Activated naive CD4-positive, alpha-beta T cell treated with anti-CD3 and anti-CD28 coated beads, Interleukin-2, amount 50 U/mL, for 16 hours (primary cell): Measurements from ENCODE around the gene TRIM28.

Experiments
- DNase-seq: peaks from one replicate; pipeline ENCODE4 v3.0.0-alpha.2; 2020

The TRIM28 gene

DNA sequence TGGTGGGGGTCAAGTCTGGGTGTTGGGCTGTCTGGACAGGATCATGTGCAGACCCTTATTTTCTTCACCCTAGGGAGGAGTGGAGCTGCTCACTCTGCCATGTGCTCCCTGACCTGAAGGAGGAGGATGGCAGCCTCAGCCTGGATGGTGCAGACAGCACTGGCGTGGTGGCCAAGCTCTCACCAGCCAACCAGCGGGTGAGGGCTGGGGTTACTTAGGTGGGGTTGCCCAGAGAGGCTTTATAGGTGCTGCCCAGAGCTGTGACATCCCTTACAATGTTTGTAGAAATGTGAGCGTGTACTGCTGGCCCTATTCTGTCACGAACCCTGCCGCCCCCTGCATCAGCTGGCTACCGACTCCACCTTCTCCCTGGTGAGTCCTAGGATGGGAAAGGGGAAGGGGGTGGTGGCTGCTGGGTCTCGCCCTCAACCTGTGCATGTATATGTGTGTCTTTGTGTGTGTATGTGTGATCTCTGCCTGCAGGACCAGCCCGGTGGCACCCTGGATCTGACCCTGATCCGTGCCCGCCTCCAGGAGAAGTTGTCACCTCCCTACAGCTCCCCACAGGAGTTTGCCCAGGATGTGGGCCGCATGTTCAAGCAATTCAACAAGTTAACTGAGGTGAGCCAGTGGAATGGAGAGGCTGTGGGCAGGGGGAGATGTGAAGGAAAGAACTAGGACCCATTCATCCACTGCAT is 5.9 kb downstream of the TRIM28 start:
- DNase-seq, result no peak

DNA sequence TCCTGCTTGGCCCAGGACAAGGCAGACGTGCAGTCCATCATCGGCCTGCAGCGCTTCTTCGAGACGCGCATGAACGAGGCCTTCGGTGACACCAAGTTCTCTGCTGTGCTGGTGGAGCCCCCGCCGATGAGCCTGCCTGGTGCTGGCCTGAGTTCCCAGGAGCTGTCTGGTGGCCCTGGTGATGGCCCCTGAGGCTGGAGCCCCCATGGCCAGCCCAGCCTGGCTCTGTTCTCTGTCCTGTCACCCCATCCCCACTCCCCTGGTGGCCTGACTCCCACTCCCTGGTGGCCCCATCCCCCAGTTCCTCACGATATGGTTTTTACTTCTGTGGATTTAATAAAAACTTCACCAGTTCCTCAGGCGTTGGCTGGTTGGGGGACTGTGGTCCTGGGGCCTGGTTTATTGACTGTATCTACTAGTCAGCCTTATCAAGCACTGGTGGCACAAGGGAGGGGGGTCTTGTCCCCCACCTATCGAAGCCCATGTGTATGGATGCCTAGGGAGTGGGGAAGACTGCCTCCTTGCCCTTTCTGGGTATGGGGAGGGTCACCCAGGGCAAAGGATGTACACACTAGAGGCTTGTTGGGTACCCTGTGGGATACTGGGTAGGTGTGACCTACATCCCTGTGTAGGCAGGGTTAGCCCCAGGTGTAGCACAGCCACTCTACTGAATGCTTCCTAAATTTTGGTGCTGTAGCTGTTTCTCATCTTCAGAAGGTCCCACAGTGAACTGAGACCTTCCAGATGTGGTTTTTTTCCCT is 6.7 kb downstream of the TRIM28 start:
- no peak for DNase-seq

DNA sequence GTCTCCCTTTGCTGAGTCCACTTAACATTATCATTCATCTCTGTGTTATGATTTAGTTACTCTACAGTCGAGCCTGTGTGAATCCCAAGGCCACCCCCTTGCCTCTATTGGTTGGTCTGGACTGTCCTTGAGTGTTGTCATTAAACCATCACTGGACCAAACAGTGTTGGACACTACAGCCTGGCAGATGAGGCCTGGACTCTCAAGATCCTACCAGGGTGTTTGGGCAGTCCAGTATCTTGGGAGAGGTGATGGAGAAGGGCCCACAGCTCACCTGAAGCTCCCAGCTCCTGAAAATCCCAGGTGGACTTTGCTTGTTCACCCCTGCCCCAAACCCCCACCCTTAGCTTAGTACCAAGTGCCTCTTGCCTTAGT is 7.2 kb downstream of the TRIM28 start:
- no peak for DNase-seq

DNA sequence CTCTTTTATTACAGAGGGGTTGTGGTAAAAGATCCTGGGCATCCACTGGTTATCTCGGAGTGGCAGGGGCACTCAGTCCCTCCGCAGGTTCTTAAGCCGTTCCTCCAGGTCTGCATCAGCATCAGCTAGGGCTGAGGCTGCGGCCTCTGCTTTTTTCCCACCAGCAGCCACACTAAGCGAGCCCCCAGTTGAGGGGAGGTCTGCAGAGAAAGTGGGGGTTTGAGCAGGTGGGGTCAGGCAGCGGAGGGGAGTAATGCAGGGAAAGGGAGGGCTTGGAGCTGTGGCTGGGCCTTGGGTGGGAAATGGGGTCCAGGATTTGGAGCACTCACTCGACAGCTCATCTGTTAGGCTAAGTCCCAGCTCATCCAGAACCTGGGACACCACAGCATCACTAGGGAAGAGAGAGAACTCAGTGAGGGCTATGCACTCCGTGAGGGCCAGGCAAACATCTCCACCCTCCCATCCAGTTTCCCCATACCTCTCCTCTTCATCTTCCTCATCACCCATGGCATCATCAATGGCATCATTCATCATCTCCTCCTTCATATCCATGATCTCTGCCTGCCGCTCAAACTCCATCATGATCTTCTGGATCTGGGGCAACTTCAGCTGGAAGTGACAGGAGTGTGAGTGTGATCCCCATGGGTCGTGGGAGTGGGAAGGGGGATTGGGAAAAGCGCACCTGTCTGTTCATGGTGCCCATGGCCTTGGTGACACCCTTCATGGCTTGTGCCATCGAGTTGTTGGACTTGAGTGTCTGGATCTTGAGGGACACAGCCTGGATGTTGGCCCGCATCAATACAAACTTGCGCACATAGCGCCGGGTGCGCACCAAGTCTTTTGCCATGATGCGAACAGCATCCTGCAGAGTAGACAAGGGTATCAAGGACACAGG is 8.0 kb downstream of the TRIM28 start:
- DNase-seq, result no peak

DNA sequence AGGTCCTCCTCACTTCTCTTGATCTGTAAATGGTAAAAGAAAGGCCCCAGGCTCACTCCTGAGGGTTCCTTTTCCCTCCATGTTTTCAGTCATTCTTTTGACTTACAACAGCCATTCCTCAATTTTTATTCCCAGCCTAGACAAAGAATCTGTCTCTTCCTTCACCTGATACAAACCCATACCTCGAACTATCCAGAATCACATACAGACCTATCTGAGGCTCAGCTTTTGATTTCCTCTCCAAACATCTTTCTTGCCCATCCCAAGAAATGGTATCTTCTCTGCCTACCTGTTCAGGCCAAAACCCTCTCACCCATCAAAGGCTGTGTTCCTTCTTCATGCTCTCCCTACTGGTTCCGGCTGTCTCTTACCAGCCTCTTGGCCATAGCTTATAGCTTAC is 8.8 kb downstream of the TRIM28 start:
- DNase-seq, result no peak

DNA sequence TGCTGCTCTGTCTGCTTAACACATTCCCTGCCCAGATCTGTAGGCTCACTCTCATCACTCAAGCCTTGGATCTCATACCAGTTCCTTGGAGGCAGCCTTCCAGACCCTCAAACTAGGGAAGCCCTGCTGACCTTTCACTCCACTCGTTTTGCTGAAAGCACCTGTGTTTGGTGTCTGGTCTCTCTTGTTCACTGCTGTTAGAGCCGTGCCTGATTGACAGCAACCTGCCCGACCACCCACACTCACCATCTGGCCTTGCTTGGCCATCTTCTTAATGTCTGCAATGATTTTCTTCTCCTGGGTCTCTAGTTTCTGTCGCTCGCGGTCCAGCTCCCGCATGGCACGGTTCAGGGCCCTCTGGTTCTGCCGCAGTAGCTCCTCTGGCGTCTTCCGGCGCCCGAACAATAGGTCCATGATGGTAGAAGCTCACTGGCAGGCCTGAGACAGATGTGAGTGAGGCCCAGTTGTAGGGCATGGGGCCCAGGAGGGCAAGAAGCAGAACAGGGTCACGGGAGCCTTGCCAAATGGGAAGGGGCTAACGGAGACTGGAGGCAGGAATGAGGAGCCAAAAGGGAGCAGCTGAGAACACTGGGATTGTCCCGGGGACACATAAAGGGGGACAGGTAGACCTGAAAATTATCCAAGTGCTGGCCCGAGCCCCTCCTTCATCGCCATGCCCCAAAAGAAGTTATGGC is 10.1 kb downstream of the TRIM28 start:
- DNase-seq, result no peak

DNA sequence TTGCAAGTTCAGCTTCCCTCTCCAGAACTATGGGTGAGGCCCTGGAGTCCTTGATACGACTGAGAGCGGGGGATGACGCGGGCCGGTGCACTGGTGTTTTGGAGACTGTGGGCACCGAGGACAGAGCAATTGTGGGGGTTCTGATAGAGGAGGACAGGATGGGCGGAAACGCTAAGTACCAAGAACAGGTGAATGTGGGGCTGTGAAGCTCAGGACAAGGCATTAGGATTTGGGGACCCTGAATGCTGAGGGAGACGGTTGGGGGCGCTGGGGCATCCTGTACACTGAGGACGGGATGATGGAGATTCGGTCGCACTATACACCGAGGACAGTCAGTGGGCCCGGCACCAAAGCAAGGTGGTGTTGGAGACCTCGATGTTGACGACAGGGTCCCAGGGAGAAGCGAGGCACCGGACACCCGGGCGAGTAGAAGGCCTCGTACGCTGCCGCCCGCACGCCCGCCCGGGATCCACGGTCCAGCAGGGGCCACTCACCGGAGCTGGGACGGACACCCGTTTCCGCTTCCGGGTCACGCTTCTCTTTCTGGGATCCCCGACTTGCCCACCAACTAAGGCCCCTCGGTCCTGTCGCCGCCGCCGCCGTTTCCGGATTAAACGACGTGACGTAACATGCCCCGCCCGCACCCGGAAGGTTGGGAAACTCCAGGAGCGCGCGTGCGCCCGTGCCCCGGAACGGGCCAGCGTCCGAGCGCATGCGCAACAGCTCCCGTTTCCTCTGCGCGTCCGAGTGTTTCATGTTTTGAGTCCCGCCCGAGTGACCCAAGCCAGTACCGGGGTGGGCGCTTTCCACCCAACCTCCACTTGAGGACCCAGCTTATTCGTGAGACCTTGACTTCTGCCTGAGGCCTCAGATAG is 10.9 kb downstream of the TRIM28 start, which contains the start of gene CHMP2A:
Gene CHMP2A (minus strand): TSS at position 612 of the 875 bp plus-strand sequence. CDS start 893 bp downstream, outside the sequence.
- peak; percentile 97 for DNase-seq

DNA sequence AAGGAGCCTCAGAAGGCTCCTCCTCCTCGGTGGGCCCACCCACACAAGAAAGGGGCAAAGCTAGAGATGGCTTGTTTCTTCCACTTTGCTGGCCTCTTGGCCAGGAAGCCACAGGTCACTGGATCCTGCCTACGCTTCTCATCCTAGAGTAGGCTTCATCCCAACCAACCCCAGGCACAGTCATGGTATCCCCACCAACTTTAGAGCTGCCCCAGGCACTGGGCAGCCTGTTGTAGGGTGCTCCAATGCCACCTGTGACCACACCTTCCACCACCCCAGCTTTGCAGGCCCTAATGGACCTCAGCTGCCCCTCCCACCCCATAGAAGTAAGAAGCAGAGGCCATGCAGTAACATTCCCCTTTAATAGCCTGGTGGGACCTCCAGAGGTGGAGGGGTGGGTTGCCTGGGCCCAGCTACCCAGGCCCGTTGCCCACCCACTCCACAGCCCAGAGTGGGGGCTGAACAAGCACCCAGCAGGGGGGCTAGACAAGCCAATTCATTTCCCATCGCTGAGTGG is 11.6 kb downstream of the TRIM28 start:
- no peak for DNase-seq

DNA sequence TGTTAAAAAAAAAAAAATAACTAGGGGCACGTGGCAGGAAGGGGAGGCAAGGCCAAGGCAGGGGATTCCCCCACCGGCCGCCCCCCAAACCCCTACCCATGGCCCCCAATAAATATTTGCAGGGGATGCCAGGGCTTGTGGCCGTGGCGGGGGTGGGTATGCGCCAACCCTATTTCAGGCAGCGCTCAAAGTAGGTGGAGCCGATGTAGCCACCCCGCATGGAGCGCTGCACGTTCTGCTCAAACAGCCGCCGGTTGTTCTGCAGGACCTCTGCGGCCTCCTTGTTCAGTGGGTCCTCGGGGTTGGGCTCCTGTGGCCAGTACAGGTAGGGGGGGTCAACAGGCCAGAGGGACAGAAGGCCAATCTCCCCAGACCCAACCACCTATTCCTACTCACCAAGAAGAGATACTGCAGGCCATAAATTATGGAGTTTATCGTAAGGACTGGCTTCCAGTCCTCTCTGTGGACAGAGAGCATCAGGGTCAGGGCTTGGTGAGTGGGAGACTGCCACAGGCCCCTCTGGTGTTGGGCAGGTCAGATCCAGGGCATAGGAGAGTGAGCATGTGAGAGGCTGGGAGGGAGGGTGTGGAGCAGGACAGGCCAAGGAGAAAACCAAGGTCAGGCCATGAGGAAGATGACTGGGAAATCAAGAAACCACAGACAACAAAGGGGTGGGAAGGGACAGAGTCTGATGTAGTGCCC is 12.2 kb downstream of the TRIM28 start:
- no peak for DNase-seq

DNA sequence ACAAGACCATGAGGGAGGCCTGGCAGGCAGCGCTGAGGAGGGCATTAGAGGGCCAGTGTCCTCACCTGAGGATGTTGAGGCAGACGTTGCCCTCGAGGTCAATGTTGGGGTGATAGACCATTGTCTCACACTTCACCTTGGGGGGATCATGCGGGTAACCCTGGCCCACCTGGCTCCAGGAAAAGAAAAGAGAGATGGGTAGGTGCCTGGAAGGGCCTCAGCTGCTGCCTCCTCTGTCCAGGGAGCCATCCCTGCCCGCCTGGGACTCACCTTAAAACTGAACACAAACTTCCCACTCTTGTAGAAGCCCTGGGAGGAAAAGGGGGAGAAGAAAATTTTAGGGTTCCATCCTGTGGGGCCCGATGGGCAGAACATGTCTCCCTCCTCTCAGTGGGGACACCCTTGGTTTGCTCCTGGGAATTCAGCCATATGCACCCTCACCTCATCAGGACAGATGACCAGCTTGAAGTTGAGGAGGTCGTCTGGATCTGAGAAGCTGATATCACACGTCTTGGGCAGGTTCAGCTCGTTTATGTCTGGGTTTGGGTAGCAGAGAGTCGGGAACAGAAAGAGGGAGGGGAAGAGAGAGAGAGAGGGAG is 12.9 kb downstream of the TRIM28 start:
- DNase-seq, result no peak

DNA sequence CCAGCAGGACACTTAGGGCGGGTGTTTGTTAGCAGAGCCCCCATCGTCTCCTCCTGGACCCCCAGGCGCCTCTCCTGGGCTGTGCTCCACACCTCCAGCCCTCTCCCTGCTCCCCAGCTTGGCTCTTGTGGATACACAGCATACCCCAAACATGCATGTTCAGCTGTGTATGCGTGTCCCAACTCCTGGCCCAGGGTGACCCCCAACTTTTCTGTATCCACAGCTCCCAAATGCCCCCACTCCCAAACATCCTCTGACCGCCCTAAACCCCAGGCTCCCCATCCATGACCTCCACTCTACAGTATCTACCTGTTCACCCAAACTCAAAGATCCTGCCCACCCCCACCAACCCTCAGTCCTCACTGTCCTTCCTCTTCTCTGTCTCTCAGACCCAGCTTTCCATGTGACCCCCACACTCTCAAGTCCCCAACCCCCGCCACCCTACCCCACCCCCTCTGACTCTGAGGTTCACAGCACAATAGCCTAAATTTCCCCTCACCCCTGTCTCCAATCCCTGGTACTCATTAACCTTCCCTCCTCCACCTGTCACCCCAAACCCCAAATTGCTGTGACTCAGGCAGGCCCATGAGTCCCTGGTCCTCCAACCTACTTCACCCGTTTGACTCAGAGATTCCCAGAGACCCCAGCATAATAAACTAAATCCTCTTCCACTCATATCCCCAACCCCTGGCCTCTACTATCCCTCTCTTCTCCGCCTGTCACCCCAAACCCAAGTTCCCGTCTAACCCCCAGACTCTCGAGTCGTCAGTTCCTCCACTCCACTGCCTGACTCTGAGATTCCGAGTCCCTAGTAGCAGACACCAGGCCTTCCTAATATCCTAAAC is 13.6 kb downstream of the TRIM28 start:
- DNase-seq, result no peak

DNA sequence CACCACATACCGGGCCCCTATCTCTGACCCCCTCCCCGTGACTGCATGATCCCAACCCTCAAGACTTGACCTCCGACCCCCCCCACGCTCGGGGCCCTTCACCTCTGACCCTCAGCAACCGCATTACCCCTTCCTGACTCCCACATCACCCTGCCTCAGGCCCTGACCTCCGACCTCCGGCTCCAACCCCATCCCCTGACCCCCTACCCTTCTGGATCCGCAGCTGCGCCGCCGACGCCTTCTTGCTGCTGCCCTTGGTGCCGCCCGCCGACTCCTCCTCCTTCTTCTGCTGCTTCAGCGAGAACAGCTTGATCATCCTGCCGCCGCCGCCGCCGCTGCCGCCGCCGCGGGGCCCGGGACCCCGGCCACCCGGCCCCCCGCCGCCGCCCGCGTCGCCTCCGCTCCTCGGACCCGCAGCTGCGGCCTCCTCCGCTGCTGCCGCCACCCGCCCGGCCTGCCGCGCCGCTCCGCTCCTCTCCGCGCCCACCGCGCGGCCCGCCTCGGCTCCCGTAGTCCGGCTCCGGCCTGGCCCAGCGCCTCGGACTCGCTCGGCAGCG is 14.3 kb downstream of the TRIM28 start, which contains the start of gene UBE2M:
Gene UBE2M (minus strand): TSS at position 546 of the 557 bp plus-strand sequence. CDS start 230 bp downstream, at position 316.
- peak; percentile 72 for DNase-seq

DNA sequence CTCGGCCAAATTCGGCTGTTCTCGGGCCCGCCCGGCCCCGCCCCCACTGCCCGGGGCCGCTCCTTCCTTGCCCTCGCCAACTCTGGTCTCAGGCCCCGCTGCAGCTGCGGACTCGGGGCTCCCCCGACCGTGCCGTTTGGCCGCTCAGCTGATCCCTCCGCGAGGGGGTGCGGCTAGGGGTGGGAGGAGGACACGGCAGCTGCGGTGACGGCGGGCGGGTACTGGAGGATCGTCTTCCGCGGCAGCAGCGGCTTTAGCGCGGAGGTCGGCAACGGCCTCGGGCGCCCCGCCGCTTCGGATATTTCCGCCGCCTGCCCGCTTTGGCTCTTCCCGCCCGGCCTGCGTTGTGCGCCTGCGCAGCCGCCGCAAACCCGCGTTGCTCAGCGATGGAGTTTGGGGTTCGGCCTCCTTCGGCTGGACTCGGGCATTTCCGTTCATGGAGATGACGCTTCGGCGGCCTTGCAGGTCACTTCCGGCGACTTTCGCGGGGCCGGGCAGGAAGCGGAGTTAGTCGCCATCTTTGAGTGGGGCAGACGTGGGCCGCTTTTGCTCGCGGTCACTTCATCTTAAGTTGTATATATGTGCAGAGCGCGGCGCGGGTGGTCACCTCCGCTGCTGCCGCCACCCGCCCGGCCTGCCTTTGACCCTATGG is 14.9 kb downstream of the TRIM28 start:
- peak; percentile 100 for DNase-seq

DNA sequence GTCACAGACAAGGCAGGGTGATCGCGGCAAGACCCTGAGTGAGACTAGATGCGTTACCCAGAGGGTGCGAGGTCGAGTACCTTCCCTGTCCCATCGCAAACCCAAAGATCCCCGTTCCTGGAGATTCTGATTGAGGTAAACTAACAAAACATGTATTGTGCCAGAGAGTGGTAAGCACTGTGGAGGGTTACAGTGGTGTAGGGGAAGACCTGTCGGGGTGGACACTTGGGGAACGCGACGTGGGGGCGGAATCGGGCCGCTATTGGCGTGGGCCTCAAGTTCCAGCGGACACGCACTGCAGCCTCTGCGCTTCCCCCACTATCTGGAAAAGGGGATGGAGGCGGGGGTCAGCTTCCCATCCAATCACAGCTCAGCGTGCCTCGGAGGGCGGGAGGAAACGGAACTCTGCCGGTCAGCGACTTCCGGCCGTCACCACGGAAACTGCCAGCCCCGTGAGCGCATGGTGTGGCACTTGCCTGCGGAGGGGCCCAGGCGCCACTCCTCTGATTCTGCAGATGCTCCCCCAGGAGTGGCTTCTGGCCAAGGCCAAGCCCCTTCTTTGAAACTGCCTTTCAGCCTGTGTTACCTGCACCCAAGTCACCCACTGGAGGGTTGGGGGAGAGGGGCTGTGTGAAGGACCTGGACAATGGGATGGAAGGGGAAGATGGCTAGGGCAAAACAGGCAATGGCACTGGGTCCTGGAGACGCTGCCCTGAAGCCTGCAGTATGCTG is 15.6 kb downstream of the TRIM28 start:
- peak; percentile 51 for DNase-seq

DNA sequence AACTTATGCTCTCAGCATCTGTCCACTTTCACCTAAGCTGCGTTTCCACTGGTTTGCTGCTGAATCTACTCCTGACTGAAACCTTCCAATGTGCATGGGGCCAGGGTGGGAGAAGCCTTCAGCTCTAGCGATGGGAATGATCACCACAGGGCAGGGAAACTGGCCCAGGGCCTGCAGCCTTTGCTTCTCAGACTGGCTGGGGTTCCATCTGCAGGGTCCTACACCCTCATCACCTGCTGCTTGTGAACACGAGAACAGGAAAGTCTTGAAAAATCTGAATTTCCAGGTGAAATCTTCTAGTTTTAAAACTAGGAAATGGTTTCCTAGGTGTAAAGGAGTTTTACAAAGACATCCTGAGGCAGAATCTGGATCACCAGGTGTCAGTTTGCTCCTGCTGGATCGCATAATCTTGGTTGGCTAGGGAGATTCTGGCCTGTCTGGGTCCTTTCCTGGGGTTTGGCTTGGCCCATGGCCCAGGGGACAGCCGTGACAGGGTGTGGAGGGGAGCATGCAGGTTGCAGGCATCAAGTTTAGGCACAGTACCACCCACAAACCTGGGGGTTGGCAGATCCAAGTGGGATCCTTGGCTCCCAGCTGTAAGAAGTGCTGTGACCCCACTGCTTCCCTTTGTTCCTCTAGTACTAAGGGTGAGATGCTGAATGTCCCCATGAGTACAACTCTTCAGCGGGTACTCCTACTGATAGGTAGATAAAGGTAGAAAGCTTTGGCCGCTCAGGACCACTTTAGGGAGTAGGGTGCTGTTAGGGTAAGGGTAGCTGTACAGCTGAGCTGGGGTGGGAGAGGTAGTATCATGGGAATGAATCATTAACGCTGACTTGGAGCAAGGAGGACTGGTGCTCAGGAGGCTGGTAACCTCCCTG is 16.4 kb downstream of the TRIM28 start:
- DNase-seq, result no peak

DNA sequence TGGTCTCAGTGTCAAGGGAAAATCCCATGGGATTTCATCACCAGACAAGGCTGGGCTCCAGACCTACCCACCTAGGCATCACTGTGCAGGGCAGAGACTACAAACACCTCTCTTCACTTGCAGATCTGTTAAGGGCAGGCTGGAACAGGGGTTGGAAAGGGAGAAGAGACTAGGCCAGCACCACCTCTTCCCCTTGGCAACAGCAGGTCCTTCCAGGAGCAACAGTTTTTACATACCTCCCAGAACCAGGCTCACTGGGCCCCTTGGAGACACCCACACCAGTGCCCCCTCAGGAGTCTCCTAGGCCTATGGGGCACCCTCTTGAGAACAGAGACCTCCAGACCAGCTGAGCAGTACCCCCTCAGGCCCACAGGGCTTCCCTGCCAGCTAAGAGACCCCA is 17.1 kb downstream of the TRIM28 start:
- DNase-seq, result no peak
